NCI-H460 (cell line): ENCODE results near the gene ZNF618. TPM values are rescaled to one million over a fixed set of nuclear protein-coding genes. Genes with fewer than 3 reads are reported as not detected.

ENCODE experiments used
- DNase-seq: peaks from one replicate; pipeline ENCODE4 v3.0.0-alpha.2; 2016; ENCODE audit warnings: low read depth; ENCODE audit errors: extremely low read depth
- polyA plus RNA-seq: library from polyadenylated mRNA; depleted of rRNA; stranded (reverse); fragments of >200 nt; gene quantifications from 2 replicates; pipeline ENCODE4 v1.2.3, GENCODE V29; 2014; cell fraction: nucleus; rRNA removed
- total RNA-seq: library from RNA; depleted of rRNA; stranded (reverse); fragments of >200 nt; shearing (Covaris generic); gene quantifications from 2 replicates; pipeline ENCODE4 v1.2.3, GENCODE V29; 2014; rRNA removed

ZNF618 gene
- total RNA-seq, result 2.4 and 2.9 TPM in 2 replicates
- 1.2 and 1.3 TPM in 2 replicates for polyA plus RNA-seq

GRCh38 chr9:113876151-113876992, at the start of gene ZNF618:
Gene ZNF618 (plus strand): TSS chr9:113876309. CDS start chr9:113876381, 72 bp downstream.
- DNase-seq, result peak; percentile 21

GRCh38 chr9:113828221-113828620, 47.9 kb upstream of the ZNF618 start:
- no peak for DNase-seq

- DNase-seq, result peak; percentile 7
These were observed 38.8 kb upstream of the ZNF618 start for GRCh38 chr9:113837334-113837733.

- no peak for DNase-seq
These were observed 34.0 kb upstream of the ZNF618 start for GRCh38 chr9:113842086-113842485.

- DNase-seq, result no peak
These were observed 31.6 kb upstream of the ZNF618 start for GRCh38 chr9:113844466-113844865.

GRCh38 chr9:113851359-113851758, 24.8 kb upstream of the ZNF618 start:
- DNase-seq, result no peak

GRCh38 chr9:113851873-113852272, 24.2 kb upstream of the ZNF618 start:
- DNase-seq, result no peak

- no peak for DNase-seq
These were observed 22.8 kb upstream of the ZNF618 start for GRCh38 chr9:113853333-113853732.

GRCh38 chr9:113854310-113854709, 21.8 kb upstream of the ZNF618 start:
- no peak for DNase-seq

GRCh38 chr9:113857875-113858274, 18.2 kb upstream of the ZNF618 start:
- no peak for DNase-seq

- DNase-seq, result no peak
These were observed 17.8 kb upstream of the ZNF618 start for GRCh38 chr9:113858282-113858681.

GRCh38 chr9:113863345-113863744, 12.8 kb upstream of the ZNF618 start:
- DNase-seq, result no peak

- no peak for DNase-seq
These were observed 7.6 kb upstream of the ZNF618 start for GRCh38 chr9:113868501-113868900.

GRCh38 chr9:113872485-113873143, 3.5 kb upstream of the ZNF618 start:
- no peak for DNase-seq

- DNase-seq, result no peak
These were observed 2.7 kb upstream of the ZNF618 start for GRCh38 chr9:113873446-113873845.

GRCh38 chr9:113873926-113874325, 2.2 kb upstream of the ZNF618 start:
- no peak for DNase-seq

- DNase-seq, result no peak
These were observed 504 bp upstream of the ZNF618 start for GRCh38 chr9:113875459-113876150.

GRCh38 chr9:113876993-113877368, 872 bp downstream of the ZNF618 start:
- DNase-seq, result no peak

GRCh38 chr9:113879318-113879717, 3.2 kb downstream of the ZNF618 start:
- DNase-seq, result no peak

- DNase-seq, result no peak
These were observed 3.8 kb downstream of the ZNF618 start for GRCh38 chr9:113879911-113880310.

GRCh38 chr9:113882181-113882580, 6.1 kb downstream of the ZNF618 start:
- DNase-seq, result no peak
